GM12878 (cell line): ENCODE measurements around the gene NMUR1. TPM values are rescaled to one million over a fixed set of nuclear protein-coding genes. Genes with fewer than 3 reads are reported as not detected.

ENCODE experiments used
- ATAC-seq: fragments of 200-7000 bp; cut with Tn5 transposase; 3 replicates; pipeline ENCODE4 v1.9.1; 2020; ENCODE audit warnings: mild to moderate bottlenecking, moderate library complexity
- Bru-seq: library from RNA; stranded (reverse); fragments of 400-500 nt; gene quantifications from one replicate; lab custom pipeline; 2021; lab: Mats Ljungman, UMichigan
- BruChase-seq, 2 experiments: library from RNA; stranded (reverse); fragments of 400-500 nt; gene quantifications; one replicate each; lab custom pipeline; 2021; lab: Mats Ljungman, UMichigan
- BruUV-seq: library from RNA; stranded (reverse); fragments of 400-500 nt; replicated peaks from 2 replicates; lab custom pipeline; 2021; lab: Mats Ljungman, UMichigan
- CTCF ChIA-PET: fragments of 300-600 bp; sonication (Branson Sonifier 250); formaldehyde crosslinking; extraction: SDS; loops from one replicate; lab custom pipeline; 2021; ENCODE audit warnings: inconsistent platforms; lab: Yijun Ruan, JAX
- POLR2A ChIA-PET: fragments of 350-600 bp; formaldehyde crosslinking; extraction: SDS; loops from one replicate; lab custom pipeline; 2021; ENCODE audit warnings: inconsistent platforms; lab: Charles Lee
- RAD21 ChIA-PET: fragments of 300-600 bp; sonication (Branson Sonifier 250); formaldehyde crosslinking; loops from one replicate; lab custom pipeline; 2023; ENCODE audit warnings: antibody characterized with exemption; ENCODE audit not compliant: unreplicated experiment; lab: Charles Lee
- SMC1A ChIA-PET: fragments of 300-600 bp; sonication (Branson Sonifier 250); formaldehyde crosslinking; loops from one replicate; lab custom pipeline; 2023; ENCODE audit not compliant: unreplicated experiment, uncharacterized antibody; lab: Charles Lee
- DNase-seq: peaks from one replicate; pipeline ENCODE4 v3.0.0-alpha.2; 2011; ENCODE audit warnings: low read depth, low spot score
- FAIRE-seq: peaks from 3 replicates; lab custom pipeline; 2011; peaks lifted over from hg19 to GRCh38; lab: Jason Lieb, UNC
- H2AFZ ChIP-seq: 2 replicates; pipeline ENCODE4 v1.6.0; 2011; ENCODE audit warnings: low read depth, low read length, control low read depth; ENCODE audit not compliant: control insufficient read depth
- H3K27ac ChIP-seq: 2 replicates; pipeline ENCODE4 v1.5.1; 2011; ENCODE audit warnings: control low read depth; ENCODE audit not compliant: control insufficient read depth, insufficient read depth
- H3K27me3 ChIP-seq, 2 experiments: replicated peaks in 1 of 2; 2 replicates each; pipeline versions ENCODE4 v1.6.0 to v1.6.1; 2011; ENCODE audit warnings: low read length in 1 of 2; ENCODE audit not compliant: control insufficient read depth in 2 of 2, insufficient read depth in 2 of 2
- H3K36me3 ChIP-seq, 2 experiments: 2 replicates each; pipeline ENCODE4 v1.5.1; 2011; ENCODE audit warnings: low read length in 1 of 2; ENCODE audit not compliant: control insufficient read depth in 2 of 2, insufficient read depth in 2 of 2
- H3K4me1 ChIP-seq: 2 replicates; pipeline ENCODE4 v1.6.1; 2011; ENCODE audit warnings: mild to moderate bottlenecking, low read length, moderate library complexity, mixed read lengths; ENCODE audit not compliant: control insufficient read depth, insufficient read depth
- H3K4me2 ChIP-seq: 2 replicates; pipeline ENCODE4 v1.6.0; 2011; ENCODE audit warnings: control low read depth; ENCODE audit not compliant: control insufficient read depth, insufficient read depth
- H3K4me3 ChIP-seq: fragments of 200-600 bp; sonication (generic); 2 replicates; pipeline ENCODE4 v1.5.1; 2016
- H3K79me2 ChIP-seq: 2 replicates; pipeline ENCODE4 v1.6.0; 2011; ENCODE audit warnings: low read length; ENCODE audit not compliant: control insufficient read depth, insufficient read depth
- H3K9ac ChIP-seq: 2 replicates; pipeline ENCODE4 v1.8.0; 2011; ENCODE audit warnings: low read length, control low read depth, mixed read lengths; ENCODE audit not compliant: control insufficient read depth, insufficient read depth
- H3K9me3 ChIP-seq: replicated peaks from 3 replicates; pipeline ENCODE4 v1.5.1; 2011; ENCODE audit warnings: mild to moderate bottlenecking, low read length; ENCODE audit not compliant: control insufficient read depth, insufficient read depth
- H4K20me1 ChIP-seq: 2 replicates; pipeline ENCODE4 v1.6.0; 2011; ENCODE audit not compliant: control insufficient read depth, insufficient read depth
- BRCA1 ChIP-seq: IDR thresholded peaks from 2 replicates; pipeline ENCODE4 v1.6.1; 2011; ENCODE audit warnings: low read depth, low read length, improper control_type of control experiment
- CBFB ChIP-seq: IDR thresholded peaks from 2 replicates; pipeline ENCODE4 v1.6.1; 2016; ENCODE audit warnings: antibody characterized with exemption, low read depth
- ETV6 ChIP-seq, 2 experiments: fragments of 450-650 bp in 1 of 2; IDR thresholded peaks in 1 of 2; conservative IDR thresholded peaks in 1 of 2; 2 replicates each; pipeline ENCODE4 v1.6.1; 2014; ENCODE audit warnings: antibody characterized with exemption in 1 of 2, borderline replicate concordance in 1 of 2, low read depth in 1 of 2, mild to moderate bottlenecking in 1 of 2, moderate library complexity in 1 of 2
- FOS ChIP-seq: IDR thresholded peaks from 3 replicates; pipeline ENCODE4 v1.6.1; 2011; ENCODE audit warnings: borderline replicate concordance; ENCODE audit not compliant: insufficient read length; ENCODE audit errors: extremely low read depth
- IKZF1 ChIP-seq: fragments of 450-650 bp; conservative IDR thresholded peaks from 2 replicates; pipeline ENCODE4 v1.6.1; 2017; ENCODE audit warnings: antibody characterized with exemption, mild to moderate bottlenecking
- NFXL1 ChIP-seq: fragments of 450-650 bp; IDR thresholded peaks from 2 replicates; pipeline ENCODE4 v1.6.1; 2017; ENCODE audit warnings: antibody characterized with exemption, mild to moderate bottlenecking, borderline replicate concordance
- PKNOX1 ChIP-seq: fragments of 450-650 bp; IDR thresholded peaks from 2 replicates; pipeline ENCODE4 v1.6.1; 2016; ENCODE audit warnings: mild to moderate bottlenecking
- RB1 ChIP-seq: fragments of 450-650 bp; formaldehyde crosslinking; IDR thresholded peaks from 2 replicates; pipeline ENCODE4 v1.6.1; 2017; ENCODE audit warnings: mild to moderate bottlenecking, borderline replicate concordance
- SMC3 ChIP-seq: IDR thresholded peaks from 2 replicates; pipeline ENCODE4 v1.6.1; 2011; ENCODE audit warnings: low read length, improper control_type of control experiment, borderline replicate concordance
- SREBF2 ChIP-seq: IDR thresholded peaks from 2 replicates; pipeline ENCODE4 v1.6.1; 2012; ENCODE audit warnings: mild to moderate bottlenecking, low read length
- WRNIP1 ChIP-seq: IDR thresholded peaks from 2 replicates; pipeline ENCODE4 v1.6.1; 2011; ENCODE audit warnings: low read depth, low read length, improper control_type of control experiment, borderline replicate concordance
- WGBS: methylation state at CpG from one replicate; pipeline ENCODE4 v1.1.6; 2016; ENCODE audit warnings: low lambda C conversion rate; ENCODE audit not compliant: insufficient replicate concordance, insufficient coverage; ENCODE audit errors: missing lambda C conversion rate; 5-methylcytosine and 5-hydroxymethylcytosine counted together
- in situ Hi-C: fragments of 300-500 bp; cut with MboI; formaldehyde crosslinking; loops from 9 replicates; pipeline ENCODE4 v1.14.3; 2018; ENCODE audit warnings: mixed read lengths
- intact Hi-C: fragments of 100-400 bp; cut with micrococcal nuclease; formaldehyde crosslinking; loops from one replicate; pipeline ENCODE4 v1.14.2; 2022; ENCODE audit not compliant: unreplicated experiment
- long read RNA-seq, 2 experiments: library from polyadenylated mRNA; unstranded; transcript quantifications; one replicate each; pipeline ENCODE4 v2.0.0, GENCODE V29; 2019 to 2020
- polyA minus RNA-seq, 3 experiments: library from RNA; depleted of rRNA, polyadenylated mRNA; stranded (reverse); fragments of >200 nt; gene quantifications; 2 replicates each; pipeline ENCODE4 v1.2.3, GENCODE V29; 2011
- polyA plus RNA-seq, 11 experiments: library from polyadenylated mRNA; depleted of rRNA in 4 of 11; unstranded in 6 of 11; stranded (reverse) in 5 of 11; fragments of >200 nt; fragmentation: Nextera tagmentation in 4 of 11; fragmentation: Illumina TruSeq in 1 of 11; extraction: Ambion mirVana in 4 of 11; extraction: Trizol in 1 of 11; gene quantifications; 1 replicate in 1 of 11; 2 replicates in 10 of 11; pipeline versions ENCODE4 v1.2.1 to v1.2.3, GENCODE V29; 2011 to 2016; ENCODE audit warnings: inconsistent platforms in 2 of 11, missing spikeins in 2 of 11, low read depth in 1 of 11
- total RNA-seq, 4 experiments: library from RNA; depleted of rRNA in 3 of 4; stranded (reverse); fragments of >200 nt in 3 of 4; fragmentation: Illumina TruSeq in 1 of 4; extraction: Trizol in 1 of 4; gene quantifications; 2 replicates each; pipeline versions ENCODE4 v1.2.1 to v1.2.3, GENCODE V29; 2013 to 2021

The NMUR1 gene
- total RNA-seq (2013; cell fraction: nucleolus; rRNA removed) = 0.21 and 0.22 TPM in 2 replicates
- total RNA-seq (2014; rRNA removed) (under 0.01 and 0.05 TPM in 2 replicates), total RNA-seq (2014; rRNA removed; fragmentation: Illumina TruSeq; extraction: Trizol) (not detected in 2 replicates), total RNA-seq (2021) (0.08 TPM in 1 of 2 replicates, not detected in the other), polyA plus RNA-seq (2011; rRNA removed) (0.01 and 0.03 TPM in 2 replicates), polyA plus RNA-seq (2014; fragmentation: Illumina TruSeq; extraction: Trizol) (not detected in 2 replicates), polyA plus RNA-seq (2014; fragmentation: Nextera tagmentation; extraction: Ambion mirVana) (under 1 TPM in 1 of 2 experiments, not detected in 1; 0.02 TPM), polyA plus RNA-seq (2014; rRNA removed) (0.03 TPM in 1 of 2 replicates, not detected in the other), polyA plus RNA-seq (2016; fragmentation: Nextera tagmentation; extraction: Ambion mirVana) (under 1 TPM in 1 of 2 experiments, not detected in 1; 0.04 TPM), polyA minus RNA-seq (2011; rRNA and poly(A)+ RNA removed) (not detected in 2 replicates), Bru-seq, nascent RNA (percentile 19 among the genes with signal in this experiment), BruChase-seq, experiment 1, labeled RNA remaining after a 6-hour chase (percentile 10 among the genes with signal in this experiment), BruChase-seq, experiment 2, labeled RNA remaining after a 2-hour chase (percentile 20 among the genes with signal in this experiment)
- polyA plus RNA-seq (2011; ENCODE audit: low read depth) = not detected
- 0.02 and 0.06 TPM in 2 replicates for polyA plus RNA-seq (2011; cell fraction: cytosol; rRNA removed)
- 0.06 and 0.09 TPM in 2 replicates for polyA plus RNA-seq (2011; cell fraction: nucleus; rRNA removed)
- polyA plus RNA-seq (2012) = 0.08 and 0.15 TPM in 2 replicates
- polyA minus RNA-seq (2011; cell fraction: cytosol; rRNA and poly(A)+ RNA removed) = not detected in 2 replicates
- polyA minus RNA-seq (2011; cell fraction: nucleus; rRNA and poly(A)+ RNA removed) = 0.19 TPM in 1 of 2 replicates, not detected in the other
- long read RNA-seq, experiment 1 = 0 reads
- long read RNA-seq, experiment 2 = 0 reads

- CTCF ChIA-PET = interaction anchor here (0.8 to 6.7 kb wide), 10 partner anchors 10 to 303 kb away, joined by 3 to 132 read pairs (median 9); no protein-coding TSS in a partner anchor
- in situ Hi-C loops = no loop called here
- H3K4me3 ChIP-seq = peak within 1 kb of the TSS; percentile 41; the same call in 1 of the 2 replicates
- POLR2A ChIA-PET = interaction anchor here (1.0 kb wide), 1 partner anchor 26 kb away, joined by 4 read pairs; no protein-coding TSS in a partner anchor
- intact Hi-C loops = loop anchor here (1.0 kb wide), 1 partner anchor 28 kb away; no protein-coding TSS in a partner anchor
- SMC1A ChIA-PET = interaction anchor here (0.8 to 4.8 kb wide), 6 partner anchors 13 to 31 kb away, joined by 4 to 50 read pairs (median 4); no protein-coding TSS in a partner anchor
- H3K9ac ChIP-seq = no peak within 1 kb of the TSS
- H3K4me2 ChIP-seq = 0 out of 2 replicates have a peak within 1 kb of the TSS, but pooled peaks have one; percentile 26
- no peak within 1 kb of the TSS for H3K27ac ChIP-seq
- no peaks in the 10 kb centered on the region for H3K9me3 ChIP-seq
- DNase-seq (no peak), FAIRE-seq (no peak), ATAC-seq (peak; percentile 97)
- 24% methylated on average over 70 of the region's 85 CpGs for WGBS
- no peak within 1 kb of the TSS for H2AFZ ChIP-seq
- H3K27me3 ChIP-seq = no peaks in the 10 kb centered on the region
- RAD21 ChIA-PET = interaction anchor here (1.0 to 6.3 kb wide), 5 partner anchors 9 to 67 kb away, joined by 3 to 59 read pairs (median 4); no protein-coding TSS in a partner anchor
- no peaks in the 10 kb centered on the region for H3K36me3 ChIP-seq
- no TSS peak for BruUV-seq
- H3K4me1 ChIP-seq = peaks cover 5% of the 10 kb centered on the region
- H3K79me2 ChIP-seq = no peaks in the 10 kb centered on the region
- H4K20me1 ChIP-seq = no peaks in the 10 kb centered on the region
- peak; percentile 65 for TF ChIP-seq IKZF1
- TF ChIP-seq SMC3 = peak; percentile 90
- TF ChIP-seq NFXL1 = no peak
- no peak for TF ChIP-seq SREBF2
- no peak for TF ChIP-seq ETV6 (conservative IDR thresholded peaks at IDR 0.05 in 1 of 2, IDR thresholded peaks at IDR 0.05 in 1 of 2; ENCODE audit: borderline replicate concordance in 1 of 2, low read depth in 1 of 2)
- TF ChIP-seq FOS = no peak
- TF ChIP-seq PKNOX1 = no peak
- no peak for TF ChIP-seq WRNIP1
- peak; percentile 88; the same call in 1 of the 2 replicates for TF ChIP-seq RB1
- no peak for TF ChIP-seq CBFB
- no peak for TF ChIP-seq BRCA1
Measured at GRCh38 chr2:231530099-231531011, at the start of gene NMUR1. Gene NMUR1 (minus strand): TSS chr2:231530445. CDS start chr2:231530361, 84 bp downstream.
